ENCODE results near the gene HEXIM1.

Gene HEXIM1

DNA sequence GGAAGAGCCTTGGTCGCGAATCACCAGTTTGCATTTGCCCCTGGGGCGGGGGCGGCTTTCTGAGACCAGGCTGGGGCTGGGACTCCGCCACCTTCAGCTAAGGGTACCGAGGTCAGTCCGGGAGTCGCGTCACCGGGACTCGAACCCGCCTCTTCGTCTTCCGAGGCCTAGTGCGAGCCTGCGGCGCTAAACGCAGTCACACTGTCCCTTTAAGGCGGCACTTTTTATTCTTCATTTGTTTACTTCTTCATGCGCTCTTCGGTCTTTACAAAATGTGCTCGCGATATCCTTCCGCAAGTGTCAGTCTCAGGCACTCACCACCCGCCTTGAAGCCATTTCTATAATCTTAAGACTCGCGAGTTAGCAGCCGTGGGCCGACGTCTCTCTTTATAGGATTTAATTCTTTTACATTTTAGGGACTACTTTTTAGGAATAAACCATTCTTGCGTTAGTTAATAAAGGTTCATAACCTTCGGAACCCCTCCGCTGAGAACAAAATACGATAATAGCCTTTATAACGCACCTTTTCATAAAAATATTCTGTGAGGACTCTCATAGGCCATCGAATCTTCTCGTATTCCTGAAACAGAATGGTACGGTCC is 593 bp upstream of the HEXIM1 start:
- peak; percentile 89 for DNase-seq (ENCODE audit: low spot score)

DNA sequence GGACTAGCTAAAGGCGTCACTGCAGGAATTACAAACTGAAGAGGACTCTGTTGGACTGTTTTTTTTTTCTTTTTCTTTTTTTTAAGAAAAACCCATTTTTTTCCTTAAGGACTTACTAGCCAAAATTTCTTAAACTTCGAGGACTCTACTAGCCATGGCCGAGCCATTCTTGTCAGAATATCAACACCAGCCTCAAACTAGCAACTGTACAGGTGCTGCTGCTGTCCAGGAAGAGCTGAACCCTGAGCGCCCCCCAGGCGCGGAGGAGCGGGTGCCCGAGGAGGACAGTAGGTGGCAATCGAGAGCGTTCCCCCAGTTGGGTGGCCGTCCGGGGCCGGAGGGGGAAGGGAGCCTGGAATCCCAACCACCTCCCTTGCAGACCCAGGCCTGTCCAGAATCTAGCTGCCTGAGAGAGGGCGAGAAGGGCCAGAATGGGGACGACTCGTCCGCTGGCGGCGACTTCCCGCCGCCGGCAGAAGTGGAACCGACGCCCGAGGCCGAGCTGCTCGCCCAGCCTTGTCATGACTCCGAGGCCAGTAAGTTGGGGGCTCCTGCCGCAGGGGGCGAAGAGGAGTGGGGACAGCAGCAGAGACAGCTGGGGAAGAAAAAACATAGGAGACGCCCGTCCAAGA is 878 bp downstream of the HEXIM1 start:
- DNase-seq (ENCODE audit: low spot score): peak; percentile 72

DNA sequence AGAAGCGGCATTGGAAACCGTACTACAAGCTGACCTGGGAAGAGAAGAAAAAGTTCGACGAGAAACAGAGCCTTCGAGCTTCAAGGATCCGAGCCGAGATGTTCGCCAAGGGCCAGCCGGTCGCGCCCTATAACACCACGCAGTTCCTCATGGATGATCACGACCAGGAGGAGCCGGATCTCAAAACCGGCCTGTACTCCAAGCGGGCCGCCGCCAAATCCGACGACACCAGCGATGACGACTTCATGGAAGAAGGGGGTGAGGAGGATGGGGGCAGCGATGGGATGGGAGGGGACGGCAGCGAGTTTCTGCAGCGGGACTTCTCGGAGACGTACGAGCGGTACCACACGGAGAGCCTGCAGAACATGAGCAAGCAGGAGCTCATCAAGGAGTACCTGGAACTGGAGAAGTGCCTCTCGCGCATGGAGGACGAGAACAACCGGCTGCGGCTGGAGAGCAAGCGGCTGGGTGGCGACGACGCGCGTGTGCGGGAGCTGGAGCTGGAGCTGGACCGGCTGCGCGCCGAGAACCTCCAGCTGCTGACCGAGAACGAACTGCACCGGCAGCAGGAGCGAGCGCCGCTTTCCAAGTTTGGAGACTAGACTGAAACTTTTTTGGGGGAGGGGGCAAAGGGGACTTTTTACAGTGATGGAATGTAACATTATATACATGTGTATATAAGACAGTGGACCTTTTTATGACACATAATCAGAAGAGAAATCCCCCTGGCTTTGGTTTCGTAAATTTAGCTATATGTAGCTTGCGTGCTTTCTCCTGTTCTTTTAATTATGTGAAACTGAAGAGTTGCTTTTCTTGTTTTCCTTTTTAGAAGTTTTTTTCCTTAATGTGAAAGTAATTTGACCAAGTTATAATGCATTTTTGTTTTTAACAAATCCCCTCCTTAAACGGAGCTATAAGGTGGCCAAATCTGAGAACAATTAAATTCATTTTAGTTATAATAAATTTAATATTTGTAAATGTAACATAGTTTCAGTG is 1.7 kb downstream of the HEXIM1 start:
- peak; percentile 50 for DNase-seq (ENCODE audit: low spot score)

DNA sequence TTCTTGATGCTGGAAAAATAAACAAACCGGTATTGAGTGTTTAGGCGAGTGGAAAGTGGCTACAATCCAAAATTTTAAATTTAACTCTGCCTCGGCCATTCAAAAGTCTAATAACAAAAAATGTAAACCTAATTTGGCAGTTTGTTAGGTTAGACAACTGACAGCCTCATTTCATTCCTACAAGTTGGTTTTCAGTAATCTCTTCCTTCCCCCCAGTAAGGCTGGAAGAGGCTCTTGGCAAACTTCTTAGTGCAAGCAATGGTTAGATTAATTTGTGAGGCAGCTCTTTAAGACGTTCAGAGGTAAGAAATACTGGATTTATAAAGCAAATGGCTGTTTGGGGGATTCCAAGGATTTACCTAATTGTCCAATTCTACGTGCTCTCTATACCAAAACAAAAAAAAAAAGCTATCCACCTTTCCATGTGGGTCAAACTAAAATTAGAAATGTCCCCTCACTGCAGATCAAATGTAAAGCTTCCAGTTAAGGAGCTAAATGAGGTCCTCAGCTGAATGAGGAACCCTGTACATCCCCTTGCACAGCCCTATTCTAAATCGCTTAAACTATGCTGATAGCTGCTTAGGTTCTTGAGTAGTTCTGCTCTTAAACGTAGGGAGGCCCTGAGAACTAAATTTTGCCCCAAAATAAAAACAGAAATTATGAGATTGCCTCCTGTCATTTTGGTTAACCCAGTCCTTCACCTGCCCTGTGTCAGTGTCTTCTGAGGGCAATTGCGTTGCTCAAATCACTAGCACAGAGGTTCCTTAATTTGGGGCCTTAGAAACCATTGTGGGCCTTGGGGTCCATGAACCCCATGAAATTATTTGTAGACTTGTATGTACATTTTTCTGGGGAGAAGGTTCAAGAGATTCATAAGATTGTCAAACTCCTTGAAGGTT is 2.9 kb downstream of the HEXIM1 start:
- DNase-seq (ENCODE audit: low spot score): no peak

DNA sequence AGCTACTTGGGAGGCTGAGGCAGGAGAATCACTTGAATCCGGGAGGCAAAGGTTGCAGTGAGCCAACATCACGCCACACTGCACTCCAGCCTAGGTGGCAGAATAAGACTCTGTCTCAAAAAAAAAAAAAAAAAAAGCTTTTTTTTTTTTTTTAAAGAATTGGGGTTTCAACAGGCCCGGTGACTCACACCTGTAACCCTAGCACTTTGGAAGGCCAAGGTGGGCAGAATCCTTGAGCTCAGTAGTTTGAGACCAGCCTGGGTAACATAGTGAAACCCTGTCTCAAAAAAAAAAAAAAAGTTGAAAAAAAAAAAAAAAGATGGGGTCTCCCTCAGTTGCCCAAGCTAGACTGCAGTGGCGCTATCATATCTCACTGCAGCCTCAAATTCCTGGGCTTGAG is 6.8 kb downstream of the HEXIM1 start:
- no peak for DNase-seq (ENCODE audit: low spot score)

DNA sequence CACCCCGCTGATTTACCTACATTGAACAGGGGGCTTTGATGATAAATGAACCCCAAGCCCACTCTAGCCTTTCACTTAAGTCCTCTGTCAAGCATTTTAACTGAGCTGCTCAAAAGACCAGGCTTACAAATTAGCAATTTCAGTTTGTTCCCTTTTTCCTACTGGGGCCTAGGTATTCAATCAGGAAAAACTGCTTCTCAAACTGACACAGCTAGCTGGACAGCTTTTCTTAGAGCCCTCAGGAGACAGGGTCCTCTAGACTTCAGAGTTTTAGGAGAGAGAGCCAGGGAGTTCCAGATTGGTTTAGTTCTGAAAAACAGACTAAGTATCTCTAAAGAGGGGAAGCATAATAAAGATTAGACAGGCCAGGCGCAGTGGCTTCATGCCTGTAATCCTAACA is 7.2 kb downstream of the HEXIM1 start:
- no peak for DNase-seq (ENCODE audit: low spot score)

DNA sequence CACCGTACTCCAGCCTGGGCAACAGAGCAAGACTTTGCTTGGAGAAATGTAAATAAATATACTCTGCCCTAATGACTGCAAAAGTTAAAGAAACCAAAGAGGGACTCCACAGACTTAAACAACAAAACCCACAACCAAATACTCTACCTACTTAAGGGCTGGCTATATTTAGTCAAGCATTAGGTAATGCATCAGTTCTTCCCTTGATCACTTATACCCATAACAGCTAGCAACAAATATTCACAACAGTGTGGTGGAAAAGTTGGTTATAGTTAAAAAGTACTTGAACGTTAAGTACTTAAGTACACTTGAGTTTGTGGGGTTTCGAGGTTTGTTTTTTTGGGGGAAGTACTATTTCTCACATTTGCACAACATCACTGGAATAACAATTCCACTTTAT is 8.0 kb downstream of the HEXIM1 start:
- DNase-seq (ENCODE audit: low spot score): no peak

DNA sequence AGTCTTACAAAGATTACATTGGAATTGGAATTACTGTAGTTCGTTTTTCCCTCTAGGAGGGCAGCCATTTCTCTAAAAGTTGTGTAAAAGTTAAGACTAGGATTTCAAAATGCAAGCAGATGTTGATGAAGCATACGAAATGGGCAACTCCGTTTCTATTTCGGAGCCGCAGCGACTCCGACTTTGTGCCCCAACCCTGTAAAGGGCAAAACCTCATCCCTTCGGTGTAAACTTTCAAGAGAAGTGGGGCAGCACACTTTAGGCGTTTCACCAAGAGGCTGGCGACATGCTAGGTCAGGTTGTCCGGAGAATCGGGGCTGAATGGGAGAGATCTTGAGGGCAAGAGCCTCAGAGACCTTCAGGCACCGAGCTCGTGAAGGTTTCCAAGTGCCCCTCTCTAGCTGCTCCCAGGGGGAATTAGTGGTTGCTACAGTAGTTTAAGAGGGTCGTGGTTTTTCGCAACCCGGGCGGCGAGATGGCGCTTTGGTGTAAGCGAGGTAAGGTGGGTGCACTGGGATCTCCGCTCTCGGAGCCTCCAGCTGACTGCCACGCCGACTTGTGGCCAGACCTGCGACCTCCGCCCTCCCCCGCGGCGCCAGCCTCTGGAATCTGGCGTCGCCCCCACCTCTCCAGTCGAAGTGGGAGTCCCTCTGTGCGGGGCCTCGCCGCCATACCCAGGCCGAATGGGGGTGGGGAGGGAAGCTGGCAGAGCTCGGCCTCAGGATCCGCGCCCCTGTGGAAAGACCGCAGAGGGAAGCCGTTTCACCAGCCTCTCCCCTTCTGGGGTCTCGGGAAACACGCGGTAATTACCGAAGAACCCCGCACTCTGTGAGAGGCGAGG is 12.4 kb downstream of the HEXIM1 start:
- peak; percentile 45 for DNase-seq (ENCODE audit: low spot score)

DNA sequence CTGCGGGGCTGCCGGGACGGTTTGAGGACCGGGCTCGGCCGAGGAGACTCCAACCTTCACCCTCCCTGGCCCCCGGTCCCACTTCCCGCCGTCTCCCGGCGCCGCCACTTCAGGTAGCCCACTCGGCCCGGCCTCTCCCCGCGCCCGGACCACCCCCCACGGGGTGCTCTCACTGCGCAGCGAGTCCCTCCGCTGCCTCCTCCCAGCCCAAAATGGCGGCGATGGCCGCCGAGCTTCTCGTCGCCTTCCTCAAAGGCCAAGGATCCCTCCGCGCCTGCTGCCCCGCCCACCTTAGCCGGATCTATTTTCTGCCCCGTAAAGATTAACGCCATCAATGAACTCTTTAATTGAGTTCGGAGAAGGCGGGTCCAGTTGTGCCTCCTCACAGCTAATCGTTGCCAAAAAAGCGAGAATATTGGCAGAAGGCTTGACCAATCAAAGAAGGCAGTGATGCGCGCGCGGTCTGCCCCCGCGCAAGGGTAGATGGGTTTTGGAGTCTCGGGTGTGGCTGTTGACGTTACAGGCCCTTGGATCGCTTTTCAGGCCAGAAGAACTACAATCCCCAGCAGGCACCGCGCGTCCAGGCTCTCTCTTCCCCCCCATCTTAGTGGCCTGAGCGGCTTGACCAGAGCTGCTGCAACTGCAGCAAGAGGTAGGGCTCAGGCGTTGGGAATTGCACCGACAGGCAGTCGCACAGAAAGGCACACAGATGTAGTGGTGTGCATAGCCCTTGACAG is 13.2 kb downstream of the HEXIM1 start, which contains the start of gene HEXIM2:
TSS of gene HEXIM2 (plus strand) at position 588 of the 737 bp plus-strand sequence. CDS start 919 bp downstream, outside the sequence.
- DNase-seq (ENCODE audit: low spot score): peak; percentile 100

DNA sequence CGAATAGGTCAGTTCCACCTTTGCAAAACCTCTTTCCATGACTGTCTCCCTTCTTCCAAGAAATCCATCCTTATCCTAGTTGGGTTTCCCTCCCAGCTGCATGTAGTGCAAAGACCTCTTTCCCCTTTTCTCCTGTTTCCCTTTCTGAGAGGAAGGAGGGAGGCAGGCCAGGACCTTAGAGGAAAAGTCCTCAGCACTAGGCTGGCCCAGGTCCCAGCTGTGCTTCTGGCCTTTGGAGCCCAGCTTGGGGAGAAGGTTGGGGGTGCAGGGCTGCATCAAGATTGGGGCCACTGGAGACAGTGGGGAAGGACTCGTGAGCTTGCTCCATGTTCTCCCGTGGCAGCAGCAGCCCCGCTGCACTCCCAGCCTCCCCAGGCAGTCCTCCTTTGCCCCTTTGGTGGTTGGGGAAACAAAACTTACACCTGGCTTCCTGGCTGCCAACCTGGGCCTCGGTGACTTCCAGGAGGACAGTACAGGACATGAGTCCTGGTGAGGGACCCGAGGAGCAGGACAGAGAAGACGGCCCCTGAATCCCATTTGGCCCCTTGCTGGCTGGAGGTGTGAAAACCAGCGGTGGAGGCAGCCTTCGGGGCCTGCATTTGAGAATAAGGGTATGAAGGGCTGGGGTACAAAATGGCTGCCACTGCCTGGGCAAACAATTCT is 13.9 kb downstream of the HEXIM1 start:
- DNase-seq (ENCODE audit: low spot score): no peak

DNA sequence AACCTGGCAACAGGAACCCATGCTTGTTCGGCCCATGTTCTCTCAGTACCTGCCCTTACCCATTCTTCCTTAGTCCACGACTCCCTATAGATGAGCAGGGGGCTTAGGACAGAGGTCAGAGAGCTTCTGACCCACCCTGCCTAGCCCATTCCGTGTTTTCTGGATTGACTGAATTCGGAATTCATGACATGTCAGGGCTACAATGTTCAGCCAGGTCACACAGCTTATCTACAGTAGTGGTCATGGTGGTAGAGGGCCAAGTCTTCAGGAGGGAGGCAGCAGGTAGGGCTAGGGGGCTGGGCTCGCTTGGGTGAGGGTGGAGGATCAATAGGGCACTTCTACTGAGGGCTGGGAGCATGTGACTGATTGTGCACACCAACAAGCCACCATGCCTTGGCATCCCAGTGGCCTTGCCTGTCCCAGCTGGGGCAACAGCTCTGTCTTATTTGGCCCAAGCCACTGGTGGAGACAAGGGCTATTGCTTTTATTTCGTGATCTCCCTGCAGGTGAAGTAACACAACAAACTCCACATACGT is 16.5 kb downstream of the HEXIM1 start:
- no peak for DNase-seq (ENCODE audit: low spot score)

DNA sequence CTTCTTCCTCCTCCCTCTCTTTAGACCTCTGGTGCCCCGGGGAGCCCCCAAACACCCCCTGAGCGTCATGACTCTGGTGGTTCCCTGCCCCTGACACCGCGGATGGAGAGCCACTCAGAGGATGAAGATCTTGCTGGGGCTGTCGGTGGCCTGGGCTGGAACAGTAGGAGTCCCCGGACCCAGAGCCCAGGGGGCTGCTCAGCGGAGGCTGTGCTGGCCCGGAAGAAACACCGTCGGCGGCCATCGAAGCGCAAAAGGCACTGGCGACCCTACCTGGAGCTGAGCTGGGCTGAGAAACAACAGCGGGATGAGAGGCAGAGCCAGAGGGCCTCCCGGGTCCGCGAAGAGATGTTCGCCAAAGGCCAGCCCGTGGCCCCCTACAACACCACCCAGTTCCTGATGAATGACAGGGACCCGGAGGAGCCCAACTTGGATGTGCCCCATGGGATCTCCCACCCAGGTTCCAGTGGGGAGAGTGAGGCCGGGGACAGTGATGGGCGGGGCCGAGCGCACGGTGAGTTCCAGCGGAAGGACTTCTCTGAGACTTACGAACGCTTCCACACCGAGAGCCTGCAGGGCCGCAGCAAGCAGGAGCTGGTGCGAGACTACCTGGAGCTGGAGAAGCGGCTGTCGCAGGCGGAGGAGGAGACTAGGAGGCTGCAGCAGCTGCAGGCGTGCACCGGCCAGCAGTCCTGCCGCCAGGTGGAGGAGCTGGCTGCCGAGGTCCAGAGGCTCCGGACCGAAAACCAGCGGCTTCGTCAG is 20.9 kb downstream of the HEXIM1 start:
- no peak for DNase-seq (ENCODE audit: low spot score)

DNA sequence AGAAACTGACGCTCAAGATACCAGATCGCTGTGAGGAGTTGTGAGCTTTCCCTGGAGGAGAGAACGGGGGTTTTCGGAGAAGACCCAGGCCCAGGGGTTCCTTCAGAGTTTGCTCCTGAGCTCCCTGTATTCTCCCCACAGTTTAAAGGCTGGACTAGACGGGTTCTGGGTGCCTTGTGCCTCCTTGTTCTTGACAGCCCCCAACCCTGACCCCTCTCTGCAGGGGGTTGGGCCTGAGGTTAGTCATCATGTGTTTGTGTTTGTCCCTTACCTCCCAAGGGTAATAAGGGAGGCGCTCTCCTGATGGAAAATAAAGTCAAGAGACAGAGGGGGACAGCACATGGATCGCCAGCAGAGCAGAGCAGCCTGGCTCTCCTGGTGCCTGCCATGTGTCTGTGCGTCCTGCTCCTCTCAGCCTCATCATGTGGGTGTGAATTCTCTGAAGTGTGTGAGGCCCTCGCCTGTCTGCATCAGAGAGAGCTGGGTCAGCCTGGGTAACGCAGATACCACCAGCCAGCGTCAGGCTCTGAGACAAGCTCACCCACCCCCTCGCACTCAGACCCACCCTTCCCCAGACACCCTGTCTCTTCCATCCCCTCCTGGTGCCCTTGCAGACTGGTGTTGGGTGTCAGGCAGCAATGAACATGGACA is 22.1 kb downstream of the HEXIM1 start:
- DNase-seq (ENCODE audit: low spot score): no peak

DNA sequence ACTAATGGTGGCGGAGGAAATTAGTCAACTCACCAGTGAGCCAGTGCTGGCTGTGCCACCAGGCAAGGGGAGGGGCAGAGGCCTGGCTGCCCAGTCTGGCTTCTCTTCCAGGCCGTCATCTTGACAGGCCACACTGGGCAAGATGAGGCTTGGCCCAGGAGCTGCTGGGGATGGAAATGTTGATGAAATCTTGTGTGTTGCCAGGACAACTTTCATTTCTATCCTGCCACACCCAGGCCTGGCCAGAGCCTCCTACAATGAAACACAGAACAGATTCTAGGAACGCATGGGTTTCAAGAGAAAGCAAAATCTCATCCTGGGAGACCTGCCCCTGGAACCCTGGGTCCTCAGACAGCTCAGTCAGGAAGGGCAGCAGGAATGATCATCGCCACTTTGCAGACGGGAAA is 22.7 kb downstream of the HEXIM1 start:
- DNase-seq (ENCODE audit: low spot score): no peak

DNA sequence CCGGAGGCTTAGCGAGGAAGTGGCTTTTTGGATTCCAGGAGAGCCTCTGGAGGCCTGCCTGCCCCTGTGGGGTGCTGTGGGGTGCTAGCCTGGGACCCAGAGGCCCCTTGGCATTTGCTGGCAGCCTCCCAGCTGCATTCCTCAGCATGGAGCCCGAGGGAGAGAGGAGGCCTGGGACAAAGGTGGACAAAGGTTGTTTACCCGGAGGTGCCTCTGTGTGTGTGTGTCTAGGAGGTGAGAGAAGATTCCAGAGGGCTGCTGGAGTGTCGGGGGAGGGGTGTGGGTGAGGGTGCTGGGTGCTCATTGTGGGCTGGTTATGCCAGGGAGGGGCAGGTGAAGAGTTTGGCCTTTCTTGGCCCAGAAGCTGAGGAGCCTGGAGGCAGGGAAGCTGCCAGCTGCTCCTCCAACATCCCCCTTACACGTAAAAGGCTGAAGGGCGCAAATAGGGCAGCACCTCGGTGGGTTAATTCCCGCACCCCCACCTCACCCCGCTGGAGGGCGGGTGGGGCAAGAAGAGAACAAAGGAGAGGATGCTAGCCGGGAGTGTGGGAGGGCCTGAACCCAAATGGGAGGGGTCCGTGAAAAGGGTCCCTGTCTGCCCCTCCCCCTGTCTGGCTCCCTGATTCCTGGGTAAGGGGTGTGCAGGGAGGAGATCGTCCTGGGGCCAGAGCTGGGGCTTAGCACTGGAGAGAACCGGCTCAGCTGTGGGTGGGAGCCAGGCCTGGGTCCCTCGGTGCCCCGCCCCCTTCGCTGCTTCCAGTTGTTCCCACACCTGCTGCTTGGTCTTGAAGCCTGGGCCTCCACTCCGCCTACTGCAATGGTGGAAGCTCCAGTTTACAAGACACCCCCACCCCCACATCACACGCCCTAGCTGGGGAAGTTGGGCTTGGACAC is 23.3 kb downstream of the HEXIM1 start:
- no peak for DNase-seq (ENCODE audit: low spot score)

DNA sequence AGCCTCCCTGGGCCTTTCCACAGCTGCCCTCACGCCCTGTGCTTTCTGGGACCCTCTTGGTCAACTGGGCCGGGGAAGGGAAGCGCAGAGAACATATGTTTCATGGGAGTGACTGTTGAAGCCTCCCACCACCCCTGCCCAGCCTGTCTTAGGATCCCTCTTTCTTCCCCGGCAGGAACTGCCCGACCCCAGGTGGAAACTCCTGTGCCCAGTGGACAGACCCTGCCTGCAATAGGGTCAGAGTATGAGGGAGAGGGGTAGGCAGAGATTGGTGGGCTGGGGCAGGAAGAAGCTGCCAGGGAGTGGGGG is 23.9 kb downstream of the HEXIM1 start:
- no peak for DNase-seq (ENCODE audit: low spot score)

Measured in kidney capillary endothelial cell (primary cell).